Measurements from ENCODE around the gene ZFY.
"Not testable (repeated sequence)": the region's sequence is repeated elsewhere in the genome, so short reads cannot be mapped to it uniquely, and the experiment has no call there.

ZFY gene

DNA sequence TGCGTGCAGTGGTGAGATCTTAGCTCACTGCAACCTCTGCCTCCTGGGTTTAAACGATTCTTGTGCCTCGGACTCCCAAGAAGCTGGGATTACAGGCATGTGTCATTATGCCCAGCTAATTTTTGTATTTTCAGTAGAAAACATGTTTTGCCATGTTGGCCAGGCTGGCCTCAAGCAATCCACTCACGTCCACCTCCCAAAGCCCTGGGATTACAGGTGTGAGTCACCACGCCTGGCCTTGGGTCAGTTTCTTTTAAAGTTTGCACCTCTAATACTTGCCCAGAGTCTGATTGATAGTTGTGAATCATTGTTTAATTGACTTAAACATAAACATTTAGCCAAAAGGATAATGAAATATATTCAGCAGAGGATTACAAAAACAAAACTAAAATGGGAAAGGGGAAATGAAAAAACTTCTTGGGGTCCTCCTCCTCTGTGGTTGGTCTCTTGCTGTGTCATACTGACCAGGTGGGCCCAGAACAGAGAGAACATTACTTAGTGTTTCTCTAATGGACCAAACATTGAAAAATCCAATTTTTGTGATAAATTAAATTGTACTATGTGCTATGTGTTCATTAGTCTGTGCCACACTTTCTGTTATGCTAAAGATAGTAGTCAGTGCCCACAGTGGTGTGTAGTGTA lies 38.0 kb downstream of the ZFY start:
- no peak for DNase-seq (ENCODE audit: low spot score)

DNA sequence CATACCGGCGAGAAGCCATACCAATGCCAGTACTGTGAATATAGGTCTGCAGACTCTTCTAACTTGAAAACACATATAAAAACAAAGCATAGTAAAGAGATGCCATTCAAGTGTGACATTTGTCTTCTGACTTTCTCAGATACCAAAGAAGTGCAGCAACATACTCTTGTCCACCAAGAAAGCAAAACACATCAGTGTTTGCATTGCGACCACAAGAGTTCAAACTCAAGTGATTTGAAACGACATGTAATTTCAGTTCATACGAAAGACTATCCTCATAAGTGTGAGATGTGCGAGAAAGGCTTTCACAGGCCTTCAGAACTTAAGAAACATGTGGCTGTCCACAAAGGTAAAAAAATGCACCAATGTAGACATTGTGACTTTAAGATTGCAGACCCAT lies 44.1 kb downstream of the ZFY start:
- no peak for DNase-seq (ENCODE audit: low spot score)

DNA sequence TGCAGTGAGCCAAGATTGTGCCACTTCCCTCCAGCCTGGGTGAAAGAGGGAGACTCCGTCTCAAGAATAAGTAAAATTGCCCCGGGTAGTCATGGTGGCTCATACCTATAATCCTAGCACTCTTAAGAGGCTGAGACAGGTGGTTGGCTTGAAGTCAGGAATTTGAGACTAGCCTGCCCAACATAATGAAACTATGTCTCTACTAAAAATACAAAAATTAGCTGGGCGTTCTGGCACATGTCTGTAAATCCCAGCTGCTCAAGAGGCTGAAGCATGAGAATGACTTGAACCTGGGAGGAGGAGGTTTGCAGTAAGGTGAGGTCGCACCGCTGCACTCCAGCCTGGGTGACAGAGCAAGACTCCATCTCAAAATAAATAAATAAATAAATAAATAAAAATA lies 49.3 kb downstream of the ZFY start:
- no peak for DNase-seq (ENCODE audit: low spot score)

DNA sequence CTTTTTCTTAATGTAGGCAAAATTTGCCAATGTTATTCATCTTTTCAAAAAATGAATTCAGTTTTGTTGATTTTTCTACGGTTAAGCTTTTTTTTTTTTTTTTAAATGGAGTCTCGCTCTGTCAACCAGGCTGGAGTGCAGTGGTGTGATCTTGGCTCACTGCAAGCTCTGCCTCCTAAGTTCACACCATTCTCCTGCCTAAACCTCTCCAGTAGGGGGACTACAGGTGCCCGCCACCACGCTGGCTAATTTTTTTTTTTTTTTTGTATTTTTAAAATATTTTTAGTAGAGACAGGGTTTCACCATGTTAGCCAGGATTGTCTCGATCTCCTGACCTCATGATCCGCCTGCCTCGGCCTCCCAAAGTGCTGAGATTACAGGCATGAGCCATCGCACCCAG lies 52.0 kb downstream of the ZFY start:
- DNase-seq (ENCODE audit: low spot score) = not testable (repeated sequence)

DNA sequence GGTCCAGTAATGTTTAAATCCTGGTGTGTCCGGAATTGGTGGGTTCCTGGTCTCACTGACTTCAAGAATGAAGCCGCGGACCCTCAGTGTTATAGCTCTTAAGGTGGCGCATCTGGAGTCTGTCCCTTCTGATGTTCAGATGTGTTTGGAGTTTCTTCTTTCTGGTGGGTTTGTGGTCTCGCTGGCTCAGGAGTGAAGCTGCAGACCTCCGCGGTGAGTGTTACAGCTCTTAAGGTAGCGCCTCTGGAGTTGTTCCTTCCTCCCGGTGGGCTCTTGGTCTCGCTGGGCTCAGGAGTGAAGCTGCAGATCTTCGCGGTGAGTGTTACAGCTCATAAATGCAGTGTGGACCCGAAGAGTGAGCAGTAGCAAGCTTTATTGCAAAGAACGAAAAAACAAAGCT lies 62.2 kb downstream of the ZFY start:
- not testable (repeated sequence) for DNase-seq (ENCODE audit: low spot score)

DNA sequence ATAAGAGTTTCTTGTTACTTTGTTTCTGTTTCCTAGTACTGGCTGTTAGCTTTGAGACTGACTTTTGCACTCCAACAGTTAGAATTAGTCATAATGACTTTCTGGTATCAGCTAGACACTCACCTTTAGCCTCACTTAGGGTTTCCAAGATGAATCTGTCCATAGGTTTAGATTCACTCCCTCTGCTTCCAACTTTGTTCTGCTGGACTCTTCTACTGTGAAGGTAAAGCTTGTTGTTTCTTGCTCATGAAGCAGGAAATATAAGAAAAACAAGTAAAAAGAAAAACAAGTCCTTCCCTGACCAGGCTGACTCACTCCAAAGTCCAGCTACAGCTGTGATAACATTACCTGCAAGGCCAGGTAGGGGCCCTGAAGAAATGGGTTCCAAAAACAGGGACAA lies 67.0 kb downstream of the ZFY start:
- DNase-seq (ENCODE audit: low spot score) = no peak

DNA sequence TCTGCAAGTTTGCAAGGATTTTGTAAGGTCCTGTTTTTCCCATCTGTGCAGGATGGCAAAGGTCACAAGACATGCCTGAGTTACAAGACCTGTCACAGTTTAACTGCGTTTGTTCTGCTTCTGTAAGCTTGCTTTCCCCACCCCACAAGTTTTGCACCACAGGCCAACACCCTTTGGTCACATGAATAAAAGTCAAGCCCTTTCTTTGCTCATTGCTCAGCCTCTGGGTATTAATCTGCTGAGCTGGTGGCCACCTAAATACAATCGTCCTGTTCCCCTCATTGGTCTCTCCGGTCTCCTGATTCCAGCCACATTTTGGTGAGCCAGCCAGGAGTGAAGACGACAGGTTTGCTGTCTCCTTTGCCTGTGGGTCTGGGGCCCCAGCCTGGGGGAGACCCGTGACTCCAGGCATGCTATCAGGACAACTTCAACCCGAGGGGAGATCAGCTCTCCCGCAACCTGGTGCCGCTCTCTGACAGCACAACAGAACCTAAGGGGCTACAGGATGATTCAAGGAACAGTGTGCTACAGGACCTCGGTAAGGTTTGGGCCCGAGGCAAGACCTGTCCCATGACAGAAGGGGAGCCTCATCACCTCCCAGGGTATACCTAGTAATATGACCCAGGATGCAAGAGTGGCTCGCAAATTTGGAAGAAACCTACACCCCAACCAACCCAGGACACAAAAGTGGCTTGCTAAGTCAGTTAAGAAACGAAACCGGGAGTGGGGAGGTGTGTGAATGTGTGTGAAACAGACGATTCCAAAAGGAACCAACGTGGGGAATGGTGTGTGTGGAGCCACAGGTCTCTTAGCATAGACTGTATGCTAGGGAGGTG lies 67.7 kb downstream of the ZFY start:
- DNase-seq (ENCODE audit: low spot score) = peak; percentile 6

DNA sequence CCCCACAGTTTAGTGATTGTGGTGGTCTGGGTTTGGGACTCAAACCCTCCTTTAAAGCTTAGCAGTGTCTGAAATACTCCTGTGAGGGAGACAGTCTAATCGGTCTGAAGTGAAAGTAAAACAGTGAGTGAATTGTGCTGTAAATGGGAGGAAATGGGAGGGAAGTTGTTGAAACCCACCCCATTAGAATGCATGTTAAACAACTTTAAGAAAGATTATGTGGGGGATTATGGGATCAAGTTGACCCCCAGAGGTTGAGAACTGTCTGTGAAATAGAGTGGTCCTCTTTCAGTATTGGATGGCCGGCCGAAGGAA lies 68.3 kb downstream of the ZFY start:
- DNase-seq (ENCODE audit: low spot score) = peak; percentile 6

DNA sequence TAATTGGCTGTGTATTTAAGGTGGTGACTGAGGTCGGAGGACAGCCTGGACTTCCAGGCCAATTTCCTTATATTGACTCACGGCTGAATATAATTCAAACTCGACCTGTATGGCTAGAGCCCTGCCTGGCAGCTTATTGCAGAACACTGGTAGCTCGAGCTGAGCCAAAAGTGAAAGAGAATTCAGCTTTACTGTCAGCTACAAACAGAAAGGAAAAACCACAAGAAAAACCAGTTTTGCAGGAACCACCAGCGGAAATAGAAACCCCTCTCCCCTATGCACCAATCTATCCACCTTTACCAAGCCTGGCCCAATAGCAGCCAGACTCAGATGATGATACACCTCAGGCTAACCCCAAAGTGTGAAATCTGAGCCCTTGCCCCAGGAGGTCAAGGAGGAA lies 68.7 kb downstream of the ZFY start:
- peak; percentile 9 for DNase-seq (ENCODE audit: low spot score)

DNA sequence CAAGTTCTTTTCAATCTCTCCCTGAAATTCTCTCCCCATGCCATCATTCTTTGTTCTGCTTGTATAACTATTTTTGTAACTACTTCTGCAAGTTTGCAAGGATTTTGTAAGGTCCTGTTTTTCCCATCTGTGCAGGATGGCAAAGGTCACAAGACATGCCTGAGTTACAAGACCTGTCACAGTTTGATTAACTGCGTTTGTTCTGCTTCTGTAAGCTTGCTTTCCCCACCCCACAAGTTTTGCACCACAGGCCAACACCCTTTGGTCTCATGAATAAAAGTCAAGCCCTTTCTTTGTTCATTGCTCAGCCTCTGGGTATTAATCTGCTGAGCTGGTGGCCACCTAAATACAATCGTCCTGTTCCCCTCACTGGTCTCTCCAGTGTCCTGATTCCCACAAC lies 70.8 kb downstream of the ZFY start:
- DNase-seq (ENCODE audit: low spot score) = not testable (repeated sequence)

DNA sequence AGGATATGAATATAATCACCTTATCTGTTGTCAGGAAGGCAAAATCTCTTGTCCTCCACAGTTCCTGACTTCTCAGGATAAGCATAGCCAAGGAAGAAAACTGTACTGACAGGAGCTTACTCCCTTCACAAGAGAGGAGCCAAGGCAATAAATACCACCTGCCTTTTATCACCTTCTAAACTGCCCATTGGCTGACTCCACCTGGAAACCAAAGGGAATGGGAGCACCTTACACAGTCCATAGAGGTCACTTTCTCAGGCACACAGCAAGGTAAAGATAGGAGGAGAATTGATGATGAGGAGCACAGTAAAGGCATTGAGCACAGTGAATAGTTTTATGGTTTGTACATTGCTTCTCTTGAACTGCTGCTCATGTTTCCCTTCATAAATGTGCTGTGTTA lies 72.8 kb downstream of the ZFY start:
- DNase-seq (ENCODE audit: low spot score) = no peak

DNA sequence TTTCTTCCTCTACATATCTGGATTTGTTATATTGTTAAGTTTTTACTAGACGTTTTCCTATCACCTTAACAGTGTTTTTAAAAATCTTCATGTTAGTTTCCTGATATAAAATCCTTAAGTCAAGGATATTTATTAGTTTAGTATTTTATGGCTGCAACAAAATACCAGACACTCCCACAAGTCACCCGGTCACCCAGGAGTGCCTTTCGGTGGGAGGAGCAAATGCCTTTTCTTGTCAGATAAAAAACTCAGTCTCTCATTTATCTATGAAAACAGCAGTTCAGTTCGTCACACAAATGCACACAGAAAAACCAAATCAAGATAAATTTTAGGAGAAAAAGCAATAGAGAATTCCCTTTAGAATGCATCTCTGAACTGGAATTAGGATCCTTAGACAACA lies 77.0 kb downstream of the ZFY start:
- no peak for DNase-seq (ENCODE audit: low spot score)

DNA sequence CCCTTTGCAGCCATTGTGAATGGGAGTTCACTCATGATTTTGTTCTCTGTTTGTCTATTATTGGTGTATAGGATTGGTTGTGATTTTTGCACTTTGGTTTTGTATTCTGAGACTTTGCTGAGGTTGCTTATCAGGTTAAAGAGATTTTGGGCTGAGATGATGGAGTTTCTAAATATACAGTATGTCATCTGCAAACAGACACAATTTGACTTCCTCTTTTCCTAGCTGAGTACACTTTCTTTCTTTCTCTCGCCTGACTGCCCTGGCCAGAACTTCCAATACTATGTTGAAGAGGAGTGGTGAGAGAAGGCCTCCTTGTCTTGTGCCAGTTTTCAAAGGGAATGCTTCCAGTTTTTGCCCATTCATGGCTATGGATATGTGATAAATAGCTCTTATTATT lies 81.4 kb downstream of the ZFY start:
- no peak for DNase-seq (ENCODE audit: low spot score)

DNA sequence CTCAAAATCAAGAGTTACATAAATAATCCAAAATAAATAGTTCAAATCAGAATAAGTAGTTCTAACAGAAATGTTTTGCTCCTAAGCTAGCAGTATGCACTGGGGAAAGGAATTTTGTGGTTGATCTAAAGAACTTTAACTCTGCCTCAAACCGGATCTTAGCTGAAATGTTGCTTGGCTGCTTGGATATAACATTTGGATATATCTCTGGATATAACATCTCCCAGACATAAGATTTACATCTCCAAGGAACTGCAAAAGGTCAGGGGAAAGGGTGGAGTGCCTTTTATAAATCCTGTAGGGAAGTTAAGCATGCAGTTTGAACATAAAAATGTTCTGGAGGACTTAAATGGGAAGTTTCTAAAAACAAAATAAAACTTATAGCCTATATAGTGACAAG lies 83.4 kb downstream of the ZFY start:
- DNase-seq (ENCODE audit: low spot score) = no peak

DNA sequence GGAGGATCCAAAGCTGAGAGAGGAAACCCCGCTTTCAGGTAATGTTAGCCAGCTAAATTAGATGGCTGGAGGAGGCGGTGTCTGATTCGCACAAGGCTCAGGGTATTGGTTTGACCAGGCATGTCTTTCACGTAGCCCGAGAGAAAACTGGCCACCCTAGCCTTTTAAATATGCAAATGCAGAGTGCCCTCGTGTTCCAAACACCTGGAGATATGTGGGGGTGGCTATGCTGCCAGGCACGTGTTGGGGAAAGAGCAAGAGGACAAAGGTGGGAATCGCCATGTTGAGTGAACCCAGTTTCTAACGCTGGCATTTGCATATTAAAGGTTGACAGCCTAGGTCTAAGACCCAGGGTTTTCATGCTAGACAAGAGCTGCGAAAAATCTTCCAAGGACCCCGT lies 84.4 kb downstream of the ZFY start:
- no peak for DNase-seq (ENCODE audit: low spot score)

DNA sequence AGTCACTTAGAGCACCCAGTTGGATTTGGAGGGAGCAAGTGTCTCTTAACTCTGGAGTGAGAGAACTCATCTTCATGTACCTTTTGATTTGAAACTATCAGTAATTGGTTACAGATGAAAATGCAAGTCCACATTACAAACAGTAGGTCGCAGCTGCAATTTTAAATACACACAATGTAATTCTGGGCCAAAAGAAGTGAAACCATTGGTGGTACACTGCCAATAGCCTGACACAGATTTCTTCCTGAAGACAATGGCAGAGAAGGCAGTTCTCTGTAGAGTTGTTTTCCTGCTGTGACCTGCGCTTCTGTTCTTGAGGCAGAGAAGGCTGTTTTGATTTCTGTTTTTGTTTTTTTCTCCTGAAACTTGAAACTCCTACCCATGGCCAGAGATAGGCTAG lies 86.0 kb downstream of the ZFY start:
- DNase-seq (ENCODE audit: low spot score) = no peak

DNA sequence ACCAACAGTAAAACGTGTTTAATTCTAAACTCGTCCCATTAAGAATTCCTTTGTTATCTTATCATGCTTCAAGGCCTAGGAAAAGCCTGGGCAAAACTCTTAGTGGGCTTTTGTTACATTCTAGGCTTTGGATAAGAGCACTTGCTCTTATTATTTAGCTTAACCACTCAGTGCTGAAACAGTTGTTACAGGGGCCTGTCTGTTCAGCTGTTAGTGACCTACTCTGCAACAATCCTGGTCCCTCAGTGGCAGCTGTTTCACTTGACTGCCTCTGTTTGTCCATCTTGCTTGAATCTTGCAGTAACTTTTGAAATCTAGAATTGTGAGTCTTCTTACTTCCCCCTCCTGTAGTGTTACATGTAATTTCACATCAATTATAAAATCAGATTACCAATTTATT lies 88.4 kb downstream of the ZFY start:
- no peak for DNase-seq (ENCODE audit: low spot score)

DNA sequence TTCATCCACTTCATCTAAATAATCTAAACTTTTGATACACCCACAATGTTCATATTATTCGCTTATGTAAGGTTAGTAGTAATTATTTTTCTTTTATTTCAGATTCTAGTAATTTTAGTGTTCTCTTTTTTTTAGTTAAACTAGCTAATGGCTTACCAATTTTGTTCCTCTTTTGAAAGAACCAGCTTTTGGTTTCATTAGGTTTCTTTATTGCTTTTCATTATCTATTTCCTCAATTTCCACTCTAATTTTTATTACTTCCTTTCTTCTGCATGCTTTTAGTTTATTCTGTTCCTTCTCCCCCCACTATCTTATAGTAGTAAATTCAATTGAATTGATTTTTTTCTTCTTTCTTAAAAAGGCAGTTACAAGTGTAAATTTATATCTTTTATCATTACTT lies 90.2 kb downstream of the ZFY start:
- DNase-seq (ENCODE audit: low spot score) = no peak

Data from GM03348 (cell line).